GM12875 (cell line): ENCODE measurements around the gene PDE6A.

Source experiments
- H3K4me3 ChIP-seq: one replicate; pipeline ENCODE4 v1.5.1; 2011; ENCODE audit warnings: low read depth, low read length, control low read depth
- TF ChIP-seq, protein P1 (sequence below): IDR thresholded peaks from 2 replicates; pipeline ENCODE4 v1.5.1; 2011; ENCODE audit warnings: low read depth, mild to moderate bottlenecking, control low read depth, inconsistent platforms, low read length, moderate library complexity, borderline replicate concordance; ENCODE audit not compliant: insufficient read depth

PDE6A gene

DNA sequence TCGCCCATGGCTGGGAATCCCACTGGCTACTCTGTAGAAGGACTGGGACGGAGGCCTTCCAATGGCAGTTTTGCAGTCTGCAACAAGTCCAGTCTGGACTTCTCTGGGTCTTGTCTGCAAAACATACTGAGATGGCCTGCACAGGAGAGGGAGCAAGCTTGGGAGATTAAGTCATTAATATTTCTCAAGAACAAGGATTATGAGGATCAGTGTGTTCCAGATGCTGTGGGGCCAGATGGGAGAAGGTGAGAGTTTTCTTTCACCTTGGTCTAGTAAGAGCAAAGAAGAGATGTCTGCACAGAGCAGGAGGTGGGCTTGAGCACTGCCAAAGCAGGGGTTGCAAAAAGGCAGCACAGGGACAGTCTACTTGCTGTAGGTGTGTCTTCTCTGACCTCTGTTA is at the start of gene PDE6A:
TSS of gene PDE6A (minus strand) at position 128 of the 400 bp plus-strand sequence. CDS start at position 8, 120 bp downstream.
- H3K4me3 ChIP-seq = no peak within 1 kb of the TSS
- TF ChIP-seq, protein P1, sequence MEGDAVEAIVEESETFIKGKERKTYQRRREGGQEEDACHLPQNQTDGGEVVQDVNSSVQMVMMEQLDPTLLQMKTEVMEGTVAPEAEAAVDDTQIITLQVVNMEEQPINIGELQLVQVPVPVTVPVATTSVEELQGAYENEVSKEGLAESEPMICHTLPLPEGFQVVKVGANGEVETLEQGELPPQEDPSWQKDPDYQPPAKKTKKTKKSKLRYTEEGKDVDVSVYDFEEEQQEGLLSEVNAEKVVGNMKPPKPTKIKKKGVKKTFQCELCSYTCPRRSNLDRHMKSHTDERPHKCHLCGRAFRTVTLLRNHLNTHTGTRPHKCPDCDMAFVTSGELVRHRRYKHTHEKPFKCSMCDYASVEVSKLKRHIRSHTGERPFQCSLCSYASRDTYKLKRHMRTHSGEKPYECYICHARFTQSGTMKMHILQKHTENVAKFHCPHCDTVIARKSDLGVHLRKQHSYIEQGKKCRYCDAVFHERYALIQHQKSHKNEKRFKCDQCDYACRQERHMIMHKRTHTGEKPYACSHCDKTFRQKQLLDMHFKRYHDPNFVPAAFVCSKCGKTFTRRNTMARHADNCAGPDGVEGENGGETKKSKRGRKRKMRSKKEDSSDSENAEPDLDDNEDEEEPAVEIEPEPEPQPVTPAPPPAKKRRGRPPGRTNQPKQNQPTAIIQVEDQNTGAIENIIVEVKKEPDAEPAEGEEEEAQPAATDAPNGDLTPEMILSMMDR = no peak

DNA sequence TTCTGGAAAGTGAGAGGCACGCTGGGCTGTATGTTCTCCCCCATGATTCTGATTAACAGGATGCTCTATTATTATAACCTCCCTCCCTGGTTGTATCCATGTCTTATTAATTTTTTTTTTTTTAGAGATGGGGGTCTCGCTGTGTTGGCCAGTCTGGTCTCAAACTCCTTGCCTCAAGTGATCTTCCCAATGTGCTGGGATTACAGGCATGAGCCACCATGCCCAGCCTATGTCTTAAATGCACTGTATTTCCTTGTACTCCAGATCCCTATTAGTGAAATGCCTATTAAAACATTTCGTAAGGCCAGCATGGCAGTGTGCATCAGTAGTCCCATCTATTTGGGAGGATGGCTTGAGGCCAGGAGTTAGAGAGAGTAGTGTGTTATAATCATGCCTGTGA is 48.9 kb upstream of the PDE6A start:
- H3K4me3 ChIP-seq = no peak overlapping the region
- TF ChIP-seq, protein P1 = no peak

DNA sequence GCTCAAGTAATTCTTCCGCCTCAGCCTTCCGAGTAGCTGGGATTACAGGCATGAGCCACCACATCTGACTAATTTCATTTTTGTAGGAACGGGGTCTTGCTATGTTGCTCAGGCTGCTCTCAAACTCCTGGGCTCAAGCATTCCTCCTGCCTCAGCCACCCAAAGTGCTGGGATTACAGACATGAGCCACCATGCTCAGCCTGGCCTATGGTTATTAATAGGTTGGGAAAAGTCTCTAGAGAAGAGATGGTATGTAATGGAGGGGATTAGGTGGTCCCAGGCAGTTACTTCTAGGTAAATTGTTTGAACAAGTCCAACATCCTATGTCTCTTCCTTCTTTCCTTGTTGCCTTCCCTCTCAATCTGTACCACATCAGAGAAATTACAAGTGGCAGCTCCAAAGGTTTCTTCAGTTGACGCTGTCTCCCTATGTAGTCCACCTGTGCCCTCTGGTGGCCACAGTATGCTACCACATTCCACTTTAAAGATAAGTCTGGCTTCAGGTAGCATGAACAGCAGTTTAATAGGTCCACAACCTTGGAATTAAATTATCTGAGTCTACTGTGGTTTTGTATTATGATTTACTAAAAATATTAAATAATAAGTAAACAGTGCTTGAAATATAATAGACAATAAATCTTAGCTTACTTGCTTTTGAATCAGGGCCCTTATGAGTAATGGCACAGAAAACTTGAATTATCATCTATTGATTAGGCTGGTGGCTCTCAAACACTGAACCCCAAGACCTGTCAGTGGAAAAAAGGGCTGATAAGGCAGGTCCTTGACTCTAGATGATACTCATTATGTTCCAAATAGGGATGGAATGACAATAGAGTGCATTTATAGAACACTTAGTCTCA is 46.2 kb upstream of the PDE6A start:
- TF ChIP-seq, protein P1 = peak; percentile 81
- no peak overlapping the region for H3K4me3 ChIP-seq

DNA sequence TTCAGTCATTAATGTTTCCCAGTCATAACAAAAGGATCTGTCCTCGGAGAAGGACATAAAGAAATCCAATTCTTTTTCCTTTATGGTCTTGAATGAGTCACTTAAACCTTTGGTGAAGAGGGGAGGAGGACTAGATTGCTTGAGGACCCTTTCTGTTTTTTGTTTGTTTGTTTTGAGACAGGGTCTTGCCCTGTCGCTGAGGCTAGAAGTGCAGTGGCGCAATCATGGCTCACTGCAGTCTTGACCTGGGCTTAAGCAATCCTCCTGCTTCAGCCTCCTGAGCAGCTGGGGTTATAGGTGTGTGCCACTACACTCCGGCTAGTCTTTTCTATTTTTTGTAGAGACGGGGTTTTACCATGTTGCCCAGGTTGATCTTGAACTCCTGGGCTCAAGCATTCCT is 43.5 kb upstream of the PDE6A start:
- H3K4me3 ChIP-seq = no peak overlapping the region
- TF ChIP-seq, protein P1 = no peak

DNA sequence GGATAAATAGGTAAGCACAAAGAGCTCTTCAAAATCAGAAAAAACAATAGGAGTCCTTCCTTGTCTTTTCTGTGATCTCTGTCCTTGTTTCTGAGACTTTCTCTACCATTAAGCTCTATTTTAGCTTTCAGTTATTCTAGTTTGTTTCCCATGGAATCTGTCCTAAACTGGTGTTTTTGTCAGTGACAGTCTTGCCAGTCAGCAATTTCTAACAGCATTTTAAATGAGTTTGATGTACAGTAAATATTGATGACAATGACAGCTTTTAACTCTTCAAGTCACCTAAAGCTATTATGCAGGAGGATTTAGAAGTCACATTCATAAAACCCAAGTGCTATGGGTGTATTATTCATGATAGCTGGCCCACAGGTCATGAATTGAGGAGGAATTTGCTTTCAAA is 37.9 kb upstream of the PDE6A start:
- TF ChIP-seq, protein P1 = no peak
- no peak overlapping the region for H3K4me3 ChIP-seq

DNA sequence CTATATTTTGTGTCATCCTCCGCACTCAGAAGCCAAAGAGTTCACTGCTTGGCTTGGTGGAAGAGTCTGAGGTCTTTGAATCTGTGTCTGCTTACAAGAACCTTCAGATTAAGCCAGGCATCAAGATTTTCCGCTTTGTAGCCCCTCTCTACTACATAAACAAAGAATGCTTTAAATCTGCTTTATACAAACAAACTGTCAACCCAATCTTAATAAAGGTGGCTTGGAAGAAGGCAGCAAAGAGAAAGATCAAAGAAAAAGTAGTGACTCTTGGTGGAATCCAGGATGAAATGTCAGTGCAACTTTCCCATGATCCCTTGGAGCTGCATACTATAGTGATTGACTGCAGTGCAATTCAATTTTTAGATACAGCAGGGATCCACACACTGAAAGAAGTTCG is 36.6 kb upstream of the PDE6A start:
- TF ChIP-seq, protein P1 = no peak
- no peak overlapping the region for H3K4me3 ChIP-seq

DNA sequence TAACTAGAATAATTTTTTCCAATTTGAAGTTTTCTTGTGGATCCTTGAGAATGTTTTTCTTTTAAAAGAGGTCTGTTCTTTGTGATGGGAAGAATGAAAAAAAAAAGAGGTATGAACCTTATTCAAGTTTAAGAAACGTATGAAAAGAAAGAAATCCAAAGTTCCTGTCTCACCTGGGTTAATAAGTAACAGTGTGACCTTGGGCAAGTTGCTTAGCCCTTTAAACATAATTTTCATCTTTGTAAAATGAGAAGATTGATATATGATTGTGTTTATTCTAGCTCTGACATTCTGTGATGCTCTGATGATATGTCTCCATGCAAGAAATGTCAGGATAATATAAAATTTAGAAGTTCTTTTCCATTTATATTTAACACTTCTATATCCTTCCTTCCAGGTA is 35.3 kb upstream of the PDE6A start:
- no peak overlapping the region for H3K4me3 ChIP-seq
- TF ChIP-seq, protein P1 = no peak
